B cell (primary cell): ENCODE measurements around the gene DYNLT4. TPM values are rescaled to one million over a fixed set of nuclear protein-coding genes. Genes with fewer than 3 reads are reported as not detected.

Experiments used
- ATAC-seq: fragments of 200-7000 bp; cut with Tn5 transposase; one replicate; pipeline ENCODE4 v1.10.0; 2021; ENCODE audit warnings: low read depth, mild to moderate bottlenecking, moderate number of reproducible peaks, moderate library complexity
- CTCF ChIA-PET: fragments of 350-600 bp; sonication (Branson Sonifier 250); formaldehyde crosslinking; loops from one replicate; lab custom pipeline; 2021; ENCODE audit warnings: antibody characterized with exemption, inconsistent platforms; lab: Charles Lee
- POLR2A ChIA-PET: fragments of 350-600 bp; sonication (Branson Sonifier 250); formaldehyde crosslinking; loops from one replicate; lab custom pipeline; 2021; ENCODE audit warnings: antibody characterized with exemption; lab: Charles Lee
- DNase-seq: peaks from one replicate; pipeline ENCODE4 v3.0.0; 2013
- H2AFZ ChIP-seq: 2 replicates; pipeline ENCODE4 v1.6.1; 2012; ENCODE audit warnings: mild to moderate bottlenecking, low read depth, low read length; ENCODE audit not compliant: insufficient read depth, poor library complexity, severe bottlenecking
- H3K27ac ChIP-seq, 2 donors: 1 replicate in 1 of 2; 2 replicates in 1 of 2; pipeline ENCODE4 v1.5.1; 2012 to 2013; ENCODE audit warnings: low read length in 2 of 2, mild to moderate bottlenecking in 2 of 2, moderate library complexity in 1 of 2
- H3K27me3 ChIP-seq, 4 experiments: fragments of 200-600 bp in 1 of 4; sonication (generic) in 1 of 4; replicated peaks in 1 of 4; 1 replicate in 2 of 4; 2 replicates in 2 of 4; pipeline versions ENCODE4 v1.6.1 to v1.7.0; 2013 to 2016; ENCODE audit warnings: low read length in 3 of 4, mild to moderate bottlenecking in 2 of 4, mixed read lengths in 1 of 4, moderate library complexity in 1 of 4; ENCODE audit not compliant: insufficient read depth in 4 of 4, control insufficient read depth in 3 of 4; ENCODE audit errors: control extremely low read depth in 1 of 4
- H3K36me3 ChIP-seq, 2 experiments: replicated peaks in 1 of 2; 1 replicate in 1 of 2; 2 replicates in 1 of 2; pipeline versions ENCODE4 v1.6.1 to v1.7.1; 2013; ENCODE audit warnings: low read length in 1 of 2; ENCODE audit not compliant: insufficient read depth in 2 of 2, control insufficient read depth in 1 of 2; ENCODE audit errors: control extremely low read depth in 1 of 2, extremely low read depth in 1 of 2
- H3K4me1 ChIP-seq, 2 donors: fragments of 200-600 bp in 1 of 2; sonication (generic) in 1 of 2; 1 replicate in 1 of 2; 2 replicates in 1 of 2; pipeline versions ENCODE4 v1.5.1 to v1.6.1; 2013 to 2017; ENCODE audit warnings: low read length in 2 of 2; ENCODE audit not compliant: control insufficient read depth in 2 of 2, insufficient read depth in 2 of 2
- H3K4me2 ChIP-seq: replicated peaks from 2 replicates; pipeline ENCODE3; 2012; ENCODE audit warnings: mild to moderate bottlenecking, low read depth, low read length; ENCODE audit not compliant: poor library complexity, severe bottlenecking
- H3K4me3 ChIP-seq, 5 experiments: fragments of 200-600 bp in 1 of 5; sonication (generic) in 1 of 5; 1 replicate in 3 of 5; 2 replicates in 2 of 5; pipeline versions ENCODE4 v1.5.1 to v1.7.0; 2011 to 2016; ENCODE audit warnings: low read length in 4 of 5, mild to moderate bottlenecking in 4 of 5, low read depth in 2 of 5, control low read depth in 1 of 5, moderate library complexity in 1 of 5; ENCODE audit not compliant: insufficient read depth in 1 of 5; ENCODE audit errors: control extremely low read depth in 1 of 5, extremely low read depth in 1 of 5
- H3K79me2 ChIP-seq: fragments of 200-600 bp; sonication (generic); one replicate; pipeline ENCODE4 v1.6.0; 2016; ENCODE audit warnings: low read length; ENCODE audit not compliant: control insufficient read depth, insufficient read depth
- H3K9ac ChIP-seq: fragments of 200-600 bp; sonication (generic); 2 replicates; pipeline ENCODE4 v1.6.1; 2017; ENCODE audit warnings: mild to moderate bottlenecking, low read length, moderate library complexity
- H3K9me3 ChIP-seq, 3 donors: one replicate each; pipeline versions ENCODE4 v1.6.1 to v1.7.1; 2013; ENCODE audit warnings: low read length in 2 of 3; ENCODE audit not compliant: control insufficient read depth in 2 of 3, insufficient read depth in 1 of 3; ENCODE audit errors: control extremely low read depth in 1 of 3
- H4K20me1 ChIP-seq: 2 replicates; pipeline ENCODE4 v1.6.0; 2012; ENCODE audit warnings: mild to moderate bottlenecking, low read length; ENCODE audit not compliant: insufficient read depth, control insufficient read depth, poor library complexity, severe bottlenecking
- H3K27ac Mint-ChIP-seq: one replicate; pipeline ENCODE4 v1.8.0; 2021; ENCODE audit warnings: mixed read lengths
- H3K27me3 Mint-ChIP-seq: one replicate; pipeline ENCODE4 v1.8.0; 2021; ENCODE audit warnings: mixed read lengths
- H3K4me1 Mint-ChIP-seq: one replicate; pipeline ENCODE4 v1.8.0; 2021; ENCODE audit warnings: mixed read lengths
- H3K4me3 Mint-ChIP-seq: one replicate; pipeline ENCODE4 v1.8.0; 2021; ENCODE audit warnings: mixed read lengths
- H3K9me3 Mint-ChIP-seq: one replicate; pipeline ENCODE4 v1.8.0; 2022; ENCODE audit warnings: mixed read lengths; ENCODE audit not compliant: insufficient read depth
- EZH2 ChIP-seq: IDR thresholded peaks from 2 replicates; pipeline ENCODE4 v1.6.1; 2012; ENCODE audit warnings: borderline replicate concordance, low read depth, mild to moderate bottlenecking, moderate library complexity, low read length; ENCODE audit not compliant: insufficient read depth, poor library complexity, severe bottlenecking
- WGBS: methylation state at CpG from one replicate; pipeline ENCODE4 v1.1.5; 2013; ENCODE audit warnings: missing lambda C conversion rate; ENCODE audit not compliant: insufficient coverage; 5-methylcytosine and 5-hydroxymethylcytosine counted together
- intact Hi-C: fragments of 100-400 bp; cut with micrococcal nuclease; formaldehyde crosslinking; loops from one replicate; pipeline ENCODE4 v1.10.0; 2022
- polyA plus RNA-seq: library from polyadenylated mRNA; depleted of rRNA; stranded (reverse); fragments of >200 nt; gene quantifications from 2 replicates; pipeline ENCODE4 v1.2.3, GENCODE V29; 2012
- total RNA-seq, 2 donors: library from RNA; stranded (reverse); fragments of 120-200 nt in 1 of 2; gene quantifications; 1 replicate in 1 of 2; 2 replicates in 1 of 2; pipeline versions ENCODE4 v1.2.3 to v1.2.4, GENCODE V29; 2013 to 2022
- TF ChIP-seq, protein P1 (sequence below): fragments of 200-600 bp; IDR thresholded peaks from one replicate; pipeline ENCODE4 v1.8.0; 2022; ENCODE audit warnings: antibody characterized with exemption, mild to moderate bottlenecking

The DYNLT4 gene
- total and polyA plus RNA-seq, 2 donors (not counting 1 experiment from before 2014, with no cell fraction given), result 0.19 to 0.39 TPM

DNA sequence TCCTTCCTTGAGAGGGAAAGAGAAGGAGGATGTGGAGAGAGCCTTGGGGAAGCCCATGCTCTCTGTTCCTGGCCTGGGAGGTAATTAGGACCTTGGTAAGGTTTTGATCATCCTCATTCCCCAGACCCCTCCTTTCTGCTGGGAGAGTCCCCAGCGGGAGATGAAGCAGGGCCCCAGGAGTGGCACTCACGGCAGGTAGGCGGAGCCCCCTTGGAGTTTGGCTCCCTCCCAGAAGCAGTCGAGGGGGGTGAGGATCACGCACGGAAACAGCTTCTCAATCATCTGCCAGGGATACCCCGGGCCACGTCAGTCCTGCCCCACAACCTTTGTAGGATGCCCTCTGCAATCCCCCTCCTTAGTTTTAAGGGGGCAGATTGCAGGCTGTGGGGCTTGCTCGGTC lies 24.4 kb upstream of the DYNLT4 start:
- ATAC-seq, result no peak
- H3K4me2 ChIP-seq, result no peak overlapping the region
- Mint-ChIP-seq H3K4me1 (peaks cover 9% of the 10 kb centered on the region), H3K27ac (no peak overlapping the region), H3K4me3 (no peak overlapping the region), H3K9me3 (no peaks in the 10 kb centered on the region), H3K27me3 (no peaks in the 10 kb centered on the region)
- POLR2A ChIA-PET, result no interaction called here
- H3K9me3 ChIP-seq, result peaks cover 0 to 4% (median 0%) of the 10 kb centered on the region in 3 donors
- 64% methylated on average over 8 of the region's 9 CpGs for WGBS
- CTCF ChIA-PET, result no interaction called here
- DNase-seq, result no peak
- TF ChIP-seq EZH2, result no peak
- TF ChIP-seq, protein P1, sequence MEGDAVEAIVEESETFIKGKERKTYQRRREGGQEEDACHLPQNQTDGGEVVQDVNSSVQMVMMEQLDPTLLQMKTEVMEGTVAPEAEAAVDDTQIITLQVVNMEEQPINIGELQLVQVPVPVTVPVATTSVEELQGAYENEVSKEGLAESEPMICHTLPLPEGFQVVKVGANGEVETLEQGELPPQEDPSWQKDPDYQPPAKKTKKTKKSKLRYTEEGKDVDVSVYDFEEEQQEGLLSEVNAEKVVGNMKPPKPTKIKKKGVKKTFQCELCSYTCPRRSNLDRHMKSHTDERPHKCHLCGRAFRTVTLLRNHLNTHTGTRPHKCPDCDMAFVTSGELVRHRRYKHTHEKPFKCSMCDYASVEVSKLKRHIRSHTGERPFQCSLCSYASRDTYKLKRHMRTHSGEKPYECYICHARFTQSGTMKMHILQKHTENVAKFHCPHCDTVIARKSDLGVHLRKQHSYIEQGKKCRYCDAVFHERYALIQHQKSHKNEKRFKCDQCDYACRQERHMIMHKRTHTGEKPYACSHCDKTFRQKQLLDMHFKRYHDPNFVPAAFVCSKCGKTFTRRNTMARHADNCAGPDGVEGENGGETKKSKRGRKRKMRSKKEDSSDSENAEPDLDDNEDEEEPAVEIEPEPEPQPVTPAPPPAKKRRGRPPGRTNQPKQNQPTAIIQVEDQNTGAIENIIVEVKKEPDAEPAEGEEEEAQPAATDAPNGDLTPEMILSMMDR, result no peak
- no peak overlapping the region for H3K9ac ChIP-seq
- intact Hi-C loops, result no loop called here
- no peaks in the 10 kb centered on the region for H3K36me3 ChIP-seq
- no peak overlapping the region for H2AFZ ChIP-seq
- no peak overlapping the region for H3K27ac ChIP-seq
- no peaks in the 10 kb centered on the region for H3K27me3 ChIP-seq
- H3K4me1 ChIP-seq, result peaks cover 0 to 7% of the 10 kb centered on the region in 2 donors
- no peaks in the 10 kb centered on the region for H4K20me1 ChIP-seq
- no peaks in the 10 kb centered on the region for H3K79me2 ChIP-seq
- H3K4me3 ChIP-seq, result no peak overlapping the region

GRCh38 chr1:44830900-44831304 lies 23.8 kb upstream of the DYNLT4 start:
- Histone ChIP-seq H3K9me3 (peaks cover 0 to 4% (median 0%) of the 10 kb centered on the region in 3 donors), H3K4me2 (no peak overlapping the region), H3K79me2 (no peaks in the 10 kb centered on the region), H2AFZ (no peak overlapping the region), H3K27ac (no peak overlapping the region), H3K27me3 (no peaks in the 10 kb centered on the region), H4K20me1 (no peaks in the 10 kb centered on the region), H3K9ac (no peak overlapping the region), H3K4me1 (peaks cover 0 to 3% of the 10 kb centered on the region in 2 donors), H3K36me3 (no peaks in the 10 kb centered on the region), H3K4me3 (no peak overlapping the region)
- 92% methylated on average over 5 of the region's 10 CpGs for WGBS
- ATAC-seq (no peak), DNase-seq (no peak)
- Mint-ChIP-seq H3K4me1 (peaks cover 6% of the 10 kb centered on the region), H3K27ac (no peak overlapping the region), H3K27me3 (no peaks in the 10 kb centered on the region), H3K4me3 (no peak overlapping the region), H3K9me3 (no peaks in the 10 kb centered on the region)
- intact Hi-C loops, result no loop called here
- ChIA-PET POLR2A (interaction anchor here (0.9 kb wide), 1 partner anchor 8 kb away, joined by 3 read pairs; no protein-coding TSS in a partner anchor), CTCF (no interaction called here)
- TF ChIP-seq EZH2, result no peak
- TF ChIP-seq, protein P1, result no peak
